GM12892 (cell line): ENCODE measurements around the gene UAP1.

Experiments
- POLR2A ChIP-seq: IDR thresholded peaks from 2 replicates; pipeline ENCODE4 v1.6.1; 2011; ENCODE audit warnings: low read depth, low read length, control low read depth
- POLR2AphosphoS5 ChIP-seq: IDR thresholded peaks from 2 replicates; pipeline ENCODE4 v1.6.1; 2011; ENCODE audit warnings: low read depth, low read length, control low read depth
- TAF1 ChIP-seq: IDR thresholded peaks from 2 replicates; pipeline ENCODE4 v1.6.1; 2011; ENCODE audit warnings: low read depth, mild to moderate bottlenecking, control low read depth, low read length, borderline replicate concordance

DNA sequence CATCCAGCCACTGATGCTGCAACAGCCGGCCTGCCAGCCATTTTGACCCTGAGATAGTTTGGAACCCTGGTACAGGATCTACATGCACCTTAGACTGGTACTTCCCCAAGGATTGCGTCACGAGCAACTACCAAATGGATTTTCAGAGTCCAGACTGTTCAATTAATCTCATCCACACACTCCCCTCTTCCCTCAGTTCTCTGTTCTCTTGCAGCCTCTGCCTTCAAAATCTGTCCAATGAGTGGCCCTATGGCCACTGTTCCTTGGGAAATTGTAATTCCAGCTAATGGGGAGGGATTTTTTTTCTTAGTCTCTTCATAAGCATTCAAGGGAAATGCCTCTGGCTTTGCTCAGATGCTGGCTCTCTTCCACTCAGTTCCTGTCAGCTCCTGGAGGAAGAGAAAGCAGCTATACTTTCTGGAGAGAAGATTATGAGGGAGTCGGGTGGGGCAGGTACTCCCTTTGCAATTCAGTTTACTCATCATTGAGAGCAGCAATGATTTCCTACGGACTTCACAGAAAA lies 19.8 kb upstream of the UAP1 start:
- TF ChIP-seq POLR2A, result no peak
- no peak for TF ChIP-seq POLR2AphosphoS5
- TF ChIP-seq TAF1, result no peak
